AG04450 (cell line): Measurements from ENCODE around the gene SUMF2. TPM values are rescaled to one million over a fixed set of nuclear protein-coding genes. Genes with fewer than 3 reads are reported as not detected.
"Not testable (repeated sequence)": the region's sequence is repeated elsewhere in the genome, so short reads cannot be mapped to it uniquely, and the experiment has no call there.

Experiments
- CTCF ChIA-PET: fragments of 300-600, 350-600 bp; formaldehyde crosslinking; extraction: SDS; loops from one replicate; lab custom pipeline; 2022; ENCODE audit warnings: antibody characterized with exemption, inconsistent platforms; lab: Charles Lee
- POLR2A ChIA-PET: fragments of 350-600 bp; formaldehyde crosslinking; extraction: SDS; loops from one replicate; lab custom pipeline; 2021; ENCODE audit warnings: antibody characterized with exemption, inconsistent platforms; lab: Yijun Ruan, JAX
- DNase-seq: peaks from one replicate; pipeline ENCODE4 v3.0.0-alpha.2; 2011; ENCODE audit warnings: low read depth, low spot score
- H3K27ac ChIP-seq: one replicate; pipeline ENCODE4 v1.5.1; 2012; ENCODE audit warnings: low read depth, low read length, control low read depth
- H3K27me3 ChIP-seq: one replicate; pipeline ENCODE4 v1.6.0; 2012; ENCODE audit warnings: low read length; ENCODE audit not compliant: control insufficient read depth, insufficient read depth
- H3K4me3 ChIP-seq: 2 replicates; pipeline ENCODE4 v1.5.1; 2011; ENCODE audit warnings: mild to moderate bottlenecking, low read depth, low read length, control low read depth
- H3K9me3 ChIP-seq: 2 replicates; pipeline ENCODE4 v1.5.1; 2012; ENCODE audit warnings: low read length; ENCODE audit not compliant: control insufficient read depth, insufficient read depth
- CTCF ChIP-seq: IDR thresholded peaks from 2 replicates; pipeline ENCODE4 v1.5.1; 2011; ENCODE audit warnings: low read depth, low read length, control low read depth, inconsistent platforms
- polyA plus RNA-seq: library from polyadenylated mRNA; depleted of rRNA; stranded (reverse); fragments of >200 nt; gene quantifications from 2 replicates; pipeline ENCODE4 v1.2.3, GENCODE V29; 2011

The SUMF2 gene
- polyA plus RNA-seq, 1 experiment: 95.4 TPM

- CTCF ChIA-PET: interaction anchor here (0.6 to 2.1 kb wide), 5 partner anchors 13 to 102 kb away, joined by 3 to 8 read pairs (median 4); partner anchors contain the start of gene PHKG1
- TF ChIP-seq CTCF: no peak
Measured at GRCh38 chr7:56106108-56107073, 42.3 kb downstream of the SUMF2 start, which contains the start of gene CHCHD2. Gene CHCHD2, minus strand, starts transcription at chr7:56106476. Its CDS starts 63 bp downstream, at chr7:56106413.

GRCh38 chr7:56107954-56108258 lies 43.8 kb downstream of the SUMF2 start:
- no peak for DNase-seq
- POLR2A ChIA-PET: no interaction called here
- Histone ChIP-seq H3K9me3 (no peaks in the 10 kb centered on the region), H3K27me3 (no peaks in the 10 kb centered on the region), H3K4me3 (no peak overlapping the region), H3K27ac (no peak overlapping the region)
- CTCF ChIA-PET: interaction anchor here (2.1 kb wide), 1 partner anchor 33 kb away, joined by 8 read pairs; no protein-coding TSS in a partner anchor
- no peak for TF ChIP-seq CTCF

More at GRCh38 chr7:56106108-56107073, 42.3 kb downstream of the SUMF2 start, which contains the start of gene CHCHD2:
- POLR2A ChIA-PET: interaction anchor here (1.0 to 1.5 kb wide), 2 partner anchors 27 to 36 kb away, joined by 3 read pairs; no protein-coding TSS in a partner anchor
- H3K27me3 ChIP-seq: no peaks in the 10 kb centered on the region
- H3K9me3 ChIP-seq: no peaks in the 10 kb centered on the region
- DNase-seq: peak; percentile 96
- peak within 1 kb of the TSS; percentile 93 for H3K27ac ChIP-seq
- peak within 1 kb of the TSS; percentile 96 for H3K4me3 ChIP-seq

DNA sequence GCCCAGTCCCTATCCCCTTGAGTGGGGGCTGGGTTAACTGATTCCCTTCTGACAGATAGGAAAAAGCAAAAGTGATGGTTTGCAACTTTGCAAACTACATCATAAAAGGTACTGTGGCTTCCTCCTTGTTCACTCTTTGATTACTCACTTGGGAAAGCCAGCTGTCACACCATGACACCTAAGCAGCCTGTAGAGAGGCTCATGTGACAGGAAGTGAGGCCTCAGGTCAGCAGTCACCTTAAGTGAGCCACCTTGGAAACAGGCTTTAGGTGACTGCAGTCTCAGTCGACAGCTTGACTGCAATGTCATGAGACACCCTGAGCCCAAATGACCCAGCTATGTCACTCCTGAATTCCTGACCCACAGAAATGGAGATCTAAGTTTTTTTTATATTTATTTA lies 46.5 kb downstream of the SUMF2 start:
- TF ChIP-seq CTCF: no peak
- no peak overlapping the region for H3K4me3 ChIP-seq
- no peaks in the 10 kb centered on the region for H3K9me3 ChIP-seq
- H3K27me3 ChIP-seq: peaks cover 3% of the 10 kb centered on the region
- H3K27ac ChIP-seq: no peak overlapping the region
- ChIA-PET POLR2A (no interaction called here), CTCF (no interaction called here)
- DNase-seq: no peak

GRCh38 chr7:56112244-56112643 lies 48.2 kb downstream of the SUMF2 start:
- not testable (repeated sequence) for H3K9me3 ChIP-seq, DNase-seq, H3K27ac ChIP-seq, H3K4me3 ChIP-seq, H3K27me3 ChIP-seq
- ChIA-PET CTCF (interaction anchor here (0.7 kb wide), 1 partner anchor 148 kb away, joined by 3 read pairs; no protein-coding TSS in a partner anchor), POLR2A (interaction anchor here (0.7 kb wide), 1 partner anchor 71 kb away, joined by 3 read pairs; no protein-coding TSS in a partner anchor)

DNA sequence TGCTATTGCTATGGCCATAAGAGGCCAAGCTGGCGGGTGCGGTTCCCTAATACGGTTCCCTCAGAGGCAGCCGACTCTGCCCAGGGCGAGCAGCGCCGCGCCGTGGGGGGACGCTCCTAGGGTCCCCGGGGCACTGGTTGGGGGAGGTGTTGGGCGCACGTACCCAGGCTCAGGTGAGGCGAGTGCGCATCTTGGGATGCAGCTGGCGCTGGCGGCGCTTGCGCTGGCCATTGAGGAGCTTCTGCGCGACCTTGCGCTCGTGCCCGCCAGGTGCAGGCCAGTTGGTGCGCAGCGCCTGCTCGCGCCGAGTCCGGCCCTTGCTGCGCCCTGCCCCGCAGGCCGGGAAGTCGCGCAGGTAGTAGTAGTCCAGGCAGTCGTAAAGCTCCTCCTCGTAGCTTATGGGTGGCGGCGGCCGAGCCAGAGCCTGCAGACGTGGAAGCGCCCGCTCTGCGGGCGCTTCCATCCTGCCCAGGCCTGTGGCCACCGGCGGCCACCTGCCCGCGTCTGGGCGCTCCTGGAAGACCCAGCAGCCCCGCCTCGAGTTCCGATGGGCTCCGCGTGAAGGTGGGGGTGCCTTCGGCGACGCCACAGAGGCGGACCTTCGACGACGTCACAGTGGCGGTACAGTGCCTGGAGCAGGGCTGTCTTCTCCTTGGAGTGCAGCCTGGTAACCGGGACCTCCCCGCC lies 51.9 kb downstream of the SUMF2 start, which contains the start of gene NUPR2:
NUPR2 (minus strand) TSS at position 566 of the 687 bp plus-strand sequence; CDS start at position 463, 103 bp downstream.
- Histone ChIP-seq H3K27ac (no peak within 1 kb of the TSS), H3K4me3 (no peak within 1 kb of the TSS), H3K9me3 (no peaks in the 10 kb centered on the region; the same call in 1 of the 2 replicates), H3K27me3 (peaks cover 8% of the 10 kb centered on the region)
- POLR2A ChIA-PET: no interaction called here
- no peak for DNase-seq
- no peak for TF ChIP-seq CTCF
- CTCF ChIA-PET: interaction anchor here (0.6 kb wide), 1 partner anchor 759 kb away, joined by 3 read pairs; no protein-coding TSS in a partner anchor
